ENCODE measurements around the gene FBP1.

Gene FBP1

GRCh38 chr9:94657021-94657725 lies 17.9 kb upstream of the FBP1 start:
- no peak for TF ChIP-seq CTCF (IDR thresholded peaks at IDR 0.05; ENCODE audit: low read depth, low read length, missing control alignments)
- no peak overlapping the region for H3K4me3 ChIP-seq (replicated peaks; ENCODE audit: low read depth, low read length)
- no peak for DNase-seq (ENCODE audit: extremely low read depth, low read depth)

DNA sequence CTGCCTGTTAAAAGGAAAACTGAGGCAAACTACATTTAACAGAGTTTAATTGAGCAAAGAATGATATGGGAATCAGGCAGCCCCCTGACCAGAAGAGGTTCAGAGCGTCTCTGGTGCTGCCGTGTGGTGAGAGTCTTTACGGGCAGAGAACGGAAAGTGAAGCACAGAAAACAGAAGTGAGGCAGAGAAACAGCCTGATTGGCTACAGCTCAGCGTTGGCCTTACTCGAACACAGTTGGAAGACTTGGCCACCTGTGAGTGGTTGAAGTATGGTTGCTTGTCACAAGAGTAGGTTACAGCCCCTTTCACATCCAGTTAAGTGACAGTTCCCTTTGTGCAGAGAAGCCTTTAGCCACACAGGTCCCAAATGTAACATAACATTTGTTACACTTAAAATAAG lies 16.9 kb upstream of the FBP1 start:
- DNase-seq (ENCODE audit: extremely low read depth, low read depth) = no peak
- TF ChIP-seq CTCF (IDR thresholded peaks at IDR 0.05; ENCODE audit: low read depth, low read length, missing control alignments) = no peak
- H3K4me3 ChIP-seq (replicated peaks; ENCODE audit: low read depth, low read length) = no peak overlapping the region

- no peak for TF ChIP-seq CTCF (IDR thresholded peaks at IDR 0.05; ENCODE audit: low read depth, low read length, missing control alignments)
- no peak for DNase-seq (ENCODE audit: extremely low read depth, low read depth)
- H3K4me3 ChIP-seq (replicated peaks; ENCODE audit: low read depth, low read length) = no peak overlapping the region
Measured at GRCh38 chr9:94655739-94656138, 16.4 kb upstream of the FBP1 start.

GRCh38 chr9:94654165-94654894 lies 15.0 kb upstream of the FBP1 start:
- DNase-seq (ENCODE audit: extremely low read depth, low read depth) = no peak
- TF ChIP-seq CTCF (IDR thresholded peaks at IDR 0.05; ENCODE audit: low read depth, low read length, missing control alignments) = no peak

GRCh38 chr9:94650949-94651348 lies 11.6 kb upstream of the FBP1 start:
- DNase-seq (ENCODE audit: extremely low read depth, low read depth) = no peak
- H3K4me3 ChIP-seq (replicated peaks; ENCODE audit: low read depth, low read length) = no peak overlapping the region
- no peak for TF ChIP-seq CTCF (IDR thresholded peaks at IDR 0.05; ENCODE audit: low read depth, low read length, missing control alignments)

More at GRCh38 chr9:94654165-94654894, 15.0 kb upstream of the FBP1 start:
- no peak overlapping the region for H3K4me3 ChIP-seq (replicated peaks; ENCODE audit: low read depth, low read length)

- DNase-seq (ENCODE audit: extremely low read depth, low read depth) = peak; percentile 60
- TF ChIP-seq CTCF (IDR thresholded peaks at IDR 0.05; ENCODE audit: low read depth, low read length, missing control alignments) = no peak
- no peak overlapping the region for H3K4me3 ChIP-seq (replicated peaks; ENCODE audit: low read depth, low read length)
Measured at GRCh38 chr9:94649100-94649819, 9.9 kb upstream of the FBP1 start.
